Fibroblast of villous mesenchyme (primary cell): ENCODE data around the gene VPS37D. TPM values are rescaled to one million over a fixed set of nuclear protein-coding genes. Genes with fewer than 3 reads are reported as not detected.
"Not testable (repeated sequence)": the region's sequence is repeated elsewhere in the genome, so short reads cannot be mapped to it uniquely, and the experiment has no call there.

ENCODE experiments used
- DNase-seq: peaks from one replicate; pipeline ENCODE4 v3.0.0-alpha.2; 2010; ENCODE audit warnings: low read depth
- H3K4me3 ChIP-seq: 2 replicates; pipeline ENCODE4 v1.5.1; 2011; ENCODE audit warnings: low read depth, mild to moderate bottlenecking, low read length
- CTCF ChIP-seq: IDR thresholded peaks from 2 replicates; pipeline ENCODE4 v1.5.1; 2012; ENCODE audit warnings: low read depth, mild to moderate bottlenecking, low read length; ENCODE audit not compliant: insufficient read depth
- total RNA-seq: library from RNA; depleted of rRNA; stranded (reverse); fragments of >200 nt; gene quantifications from 2 replicates; pipeline ENCODE4 v1.2.3, GENCODE V29; 2012

Gene VPS37D
- 3.0 and 4.2 TPM in 2 replicates for total RNA-seq

DNA sequence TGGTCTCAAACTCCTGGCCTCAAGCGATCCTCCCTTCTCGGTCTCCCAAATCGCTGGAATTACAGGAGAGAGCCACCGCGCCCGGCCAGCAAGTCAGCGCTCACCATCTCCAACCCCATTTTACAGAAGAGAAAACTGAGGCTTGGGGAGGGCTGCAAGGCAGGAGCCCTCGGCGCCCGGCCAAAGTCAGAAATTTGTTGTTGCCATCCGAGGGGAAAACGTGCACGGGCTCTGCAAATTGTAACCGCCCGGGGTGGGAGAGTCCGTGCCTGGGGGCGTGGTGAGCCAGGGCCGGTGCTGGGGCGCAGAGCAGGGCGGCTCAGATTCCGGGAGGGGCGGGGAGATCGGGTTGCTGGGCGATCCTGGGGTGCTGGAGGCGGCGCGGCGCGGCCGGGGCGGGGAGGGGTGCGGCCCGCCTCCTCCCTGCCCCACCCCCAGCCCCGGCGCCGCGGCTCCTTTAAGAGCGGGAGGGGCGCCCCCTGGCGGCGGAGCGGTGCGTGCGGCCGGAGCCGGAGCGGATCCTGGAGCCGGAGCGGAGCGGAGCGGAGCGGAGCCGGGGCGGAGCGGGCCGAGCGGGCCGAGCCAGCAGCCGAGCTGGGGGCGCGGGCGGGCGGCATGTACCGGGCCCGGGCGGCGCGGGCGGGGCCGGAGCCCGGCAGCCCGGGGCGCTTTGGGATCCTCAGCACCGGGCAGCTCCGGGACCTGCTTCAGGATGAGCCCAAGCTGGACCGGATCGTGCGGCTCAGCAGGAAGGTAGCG is at the start of gene VPS37D:
Gene VPS37D (plus strand): TSS at position 488 of the 759 bp plus-strand sequence. CDS start 128 bp downstream, at position 616.
- peak; percentile 64 for TF ChIP-seq CTCF
- DNase-seq = peak; percentile 92
- H3K4me3 ChIP-seq = peak within 1 kb of the TSS; percentile 73

DNA sequence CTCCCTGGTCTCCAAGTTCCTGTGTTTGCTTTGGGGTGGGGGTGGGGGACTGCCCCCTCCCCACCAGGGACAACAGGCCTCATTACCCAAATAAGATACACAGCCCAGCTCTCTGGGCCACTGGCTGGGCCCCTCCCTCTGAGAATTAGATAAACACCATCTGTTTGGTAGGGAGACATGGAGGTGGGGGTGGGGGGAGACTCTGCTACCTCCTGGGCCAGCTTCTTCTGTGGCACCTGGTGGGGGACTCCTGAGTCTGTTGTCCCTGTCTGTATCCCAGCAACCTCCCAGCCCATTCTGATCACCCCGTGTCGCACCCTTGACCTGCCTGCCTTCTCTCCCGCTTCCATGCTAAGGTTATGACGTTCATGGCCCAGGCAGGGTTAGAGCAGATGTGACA is 49.1 kb upstream of the VPS37D start:
- H3K4me3 ChIP-seq = no peak overlapping the region
- TF ChIP-seq CTCF = no peak
- DNase-seq = no peak

GRCh38 chr7:73619394-73619793 is 48.2 kb upstream of the VPS37D start:
- DNase-seq, H3K4me3 ChIP-seq: not testable (repeated sequence)

DNA sequence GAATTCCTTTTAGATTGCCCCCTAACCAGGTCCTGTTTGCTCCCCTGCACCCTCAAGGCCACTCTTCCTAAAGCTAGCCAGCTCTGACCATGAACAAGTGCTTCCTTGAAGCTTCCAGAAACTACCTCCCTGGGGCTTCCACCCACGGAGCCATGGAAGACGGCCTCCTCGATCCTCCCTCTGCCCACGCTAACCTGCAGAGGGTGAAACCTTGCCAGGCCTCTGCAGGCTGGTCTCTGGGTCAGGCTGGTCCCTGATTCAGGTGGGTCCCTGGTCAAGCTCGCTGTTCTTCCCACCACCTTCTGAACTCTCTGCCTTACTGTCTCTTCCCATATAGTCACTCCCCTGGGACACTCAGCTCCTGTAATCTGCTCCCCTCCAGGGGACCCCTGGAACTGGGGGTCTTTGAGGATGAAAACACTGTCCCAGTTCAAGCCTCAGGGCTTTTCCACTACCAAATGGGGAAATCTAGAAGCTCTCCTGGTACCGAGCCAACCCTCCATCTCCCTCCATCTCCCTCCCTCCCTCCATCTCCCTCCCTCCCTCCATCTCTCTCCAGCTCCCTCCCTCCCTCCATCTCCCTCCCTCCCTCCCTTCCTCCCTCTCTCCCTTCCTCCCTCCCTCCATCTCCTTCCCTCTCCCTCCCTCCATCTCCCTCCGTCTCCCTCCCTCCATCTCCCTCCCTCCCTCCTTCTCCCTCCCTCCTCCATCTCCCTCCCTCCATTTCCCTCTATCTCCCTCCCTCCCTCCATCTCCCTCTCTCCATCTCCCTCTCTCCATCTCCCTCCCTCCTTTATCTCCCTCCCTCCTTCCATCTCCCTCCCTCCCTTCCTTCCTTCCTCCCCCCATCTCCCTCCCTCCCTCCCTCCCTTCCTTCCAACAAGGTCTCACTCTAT is 46.2 kb upstream of the VPS37D start:
- no peak for DNase-seq
- no peak for TF ChIP-seq CTCF
- no peak overlapping the region for H3K4me3 ChIP-seq

- no peak for TF ChIP-seq CTCF
- H3K4me3 ChIP-seq = no peak overlapping the region
- DNase-seq = no peak
Measured at GRCh38 chr7:73622527-73622908, 45.1 kb upstream of the VPS37D start.

- no peak overlapping the region for H3K4me3 ChIP-seq
- TF ChIP-seq CTCF = no peak
- no peak for DNase-seq
Measured at GRCh38 chr7:73622909-73623797, 44.5 kb upstream of the VPS37D start.
